Measurements from ENCODE around the gene AZIN2. TPM values are rescaled to one million over a fixed set of nuclear protein-coding genes. Genes with fewer than 3 reads are reported as not detected.

The AZIN2 gene
- total RNA-seq, 1 experiment from 2014 or later: 0.39 TPM

DNA sequence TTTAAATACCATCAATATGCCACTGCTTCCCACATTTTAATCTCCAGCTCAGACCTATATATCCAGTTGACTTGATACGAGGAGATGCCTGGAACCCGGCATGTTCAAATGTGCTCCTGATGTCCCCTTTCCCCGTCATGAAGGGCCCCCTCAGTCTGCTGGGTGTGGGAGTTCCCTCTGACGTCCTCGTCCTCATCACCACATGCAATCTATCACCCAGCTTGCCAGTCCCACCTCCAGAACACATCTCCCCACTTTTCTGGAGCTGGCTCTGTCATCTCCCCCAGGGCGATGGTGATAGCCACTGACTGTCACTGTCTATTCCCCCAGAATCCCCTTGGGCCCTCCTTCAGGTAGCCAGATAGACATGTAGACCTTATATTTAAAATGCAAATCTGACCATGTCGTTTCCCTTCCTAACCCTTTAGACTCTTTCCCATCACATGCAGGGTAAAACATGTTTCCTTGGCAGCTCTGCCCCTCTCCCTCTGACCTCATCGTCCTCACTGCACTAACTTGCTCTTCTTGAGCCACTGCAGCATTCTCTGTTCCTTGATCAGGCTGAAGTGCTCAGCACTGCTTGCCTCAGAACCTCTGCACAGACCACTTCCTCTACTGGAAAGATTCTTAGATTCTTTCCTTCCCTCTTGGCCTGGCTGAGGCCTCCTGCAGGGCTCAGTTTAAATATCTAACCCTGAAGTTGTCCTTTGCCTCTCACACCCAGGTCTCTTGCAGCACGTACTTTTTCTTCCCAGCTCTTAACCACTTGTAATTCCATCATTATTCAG lies 7.4 kb downstream of the AZIN2 start:
- H3K4me3 Mint-ChIP-seq: no peak overlapping the region
- no CpG with 5 or more reads among the region's 9 CpGs for WGBS (ENCODE audit: extremely low coverage, insufficient read length, low lambda C conversion rate)

More for the DNA sequence above, 7.4 kb downstream of the AZIN2 start:
- Histone ChIP-seq H2BK12ac (ENCODE audit: insufficient read length, low read depth, low read length) (no peak overlapping the region), H2AK5ac (ENCODE audit: insufficient read length, low read length) (no peak overlapping the region), H3T11ph (ENCODE audit: low read length) (no peak overlapping the region), H2BK20ac (ENCODE audit: low read depth, low read length, poor library complexity, severe bottlenecking) (no peak overlapping the region), H3K23ac (ENCODE audit: insufficient read length, low read depth, low read length) (no peak overlapping the region), H4K8ac (replicated peaks; ENCODE audit: insufficient read length, low read depth, low read length) (no peak overlapping the region), H2BK5ac (ENCODE audit: insufficient read length, low read length) (no peak overlapping the region), H4K5ac (ENCODE audit: insufficient read length, low read depth, low read length) (no peak overlapping the region), H3K79me2 (ENCODE audit: insufficient read depth, low read length) (no peaks in the 10 kb centered on the region), H3K18ac (ENCODE audit: insufficient read length, low read depth, low read length) (no peak overlapping the region), H3K4ac (ENCODE audit: low read depth, low read length) (no peak overlapping the region), H2BK120ac (ENCODE audit: low read depth, low read length, poor library complexity, severe bottlenecking) (no peak overlapping the region), H2AFZ (ENCODE audit: low read length) (no peak overlapping the region), H3K14ac (ENCODE audit: insufficient read depth, low read length) (no peak overlapping the region), H3K79me1 (ENCODE audit: insufficient read depth, low read depth, low read length, poor library complexity, severe bottlenecking) (no peaks in the 10 kb centered on the region), H3K27ac (ENCODE audit: insufficient read length, low read depth, low read length) (no peak overlapping the region), H4K20me1 (ENCODE audit: control insufficient read depth, insufficient read depth, insufficient read length) (no peaks in the 10 kb centered on the region), H3K4me1 (ENCODE audit: insufficient read depth, low read length) (peaks cover 6% of the 10 kb centered on the region; the same call in 1 of the 2 replicates), H2BK15ac (ENCODE audit: low read depth, low read length) (no peak overlapping the region), H3K4me2 (ENCODE audit: insufficient read depth, insufficient read length, low read length) (no peak overlapping the region), H4K91ac (ENCODE audit: insufficient read length, low read depth, low read length) (no peak overlapping the region), H3K23me2 (ENCODE audit: insufficient read length, low read depth, low read length, poor library complexity, severe bottlenecking) (no peaks in the 10 kb centered on the region), H3K56ac (ENCODE audit: insufficient read length, low read depth, low read length) (no peak overlapping the region), H3K27me3 (ENCODE audit: insufficient read depth, low read length) (peaks cover 8% of the 10 kb centered on the region; the same call in 1 of the 2 replicates), H3K9ac (ENCODE audit: extremely low read depth, insufficient read length, low read length) (no peak overlapping the region), H3K9me3 (ENCODE audit: control insufficient read depth, low read depth, low read length) (no peaks in the 10 kb centered on the region)
- TF ChIP-seq, protein P1, sequence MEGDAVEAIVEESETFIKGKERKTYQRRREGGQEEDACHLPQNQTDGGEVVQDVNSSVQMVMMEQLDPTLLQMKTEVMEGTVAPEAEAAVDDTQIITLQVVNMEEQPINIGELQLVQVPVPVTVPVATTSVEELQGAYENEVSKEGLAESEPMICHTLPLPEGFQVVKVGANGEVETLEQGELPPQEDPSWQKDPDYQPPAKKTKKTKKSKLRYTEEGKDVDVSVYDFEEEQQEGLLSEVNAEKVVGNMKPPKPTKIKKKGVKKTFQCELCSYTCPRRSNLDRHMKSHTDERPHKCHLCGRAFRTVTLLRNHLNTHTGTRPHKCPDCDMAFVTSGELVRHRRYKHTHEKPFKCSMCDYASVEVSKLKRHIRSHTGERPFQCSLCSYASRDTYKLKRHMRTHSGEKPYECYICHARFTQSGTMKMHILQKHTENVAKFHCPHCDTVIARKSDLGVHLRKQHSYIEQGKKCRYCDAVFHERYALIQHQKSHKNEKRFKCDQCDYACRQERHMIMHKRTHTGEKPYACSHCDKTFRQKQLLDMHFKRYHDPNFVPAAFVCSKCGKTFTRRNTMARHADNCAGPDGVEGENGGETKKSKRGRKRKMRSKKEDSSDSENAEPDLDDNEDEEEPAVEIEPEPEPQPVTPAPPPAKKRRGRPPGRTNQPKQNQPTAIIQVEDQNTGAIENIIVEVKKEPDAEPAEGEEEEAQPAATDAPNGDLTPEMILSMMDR (conservative IDR thresholded peaks at IDR 0.05): no peak
- Mint-ChIP-seq H3K36me3 (ENCODE audit: insufficient read depth in 1 of 3, low read depth in 3 of 3) (no peaks in the 10 kb centered on the region; a peak in 1 of 7 replicates), H3K4me1 (peaks cover 18 to 22% of the 10 kb centered on the region in 2 experiments), H3K9me3 (no peaks in the 10 kb centered on the region; a peak in 1 of 5 replicates), H3K27ac (no peak overlapping the region), H3K27me3 (ENCODE audit: low read depth) (peaks cover 52% of the 10 kb centered on the region)
- no peak for DNase-seq

Measured in H9 (cell line).